Glomerular endothelial cell (primary cell): Measurements from ENCODE around the gene FKBP2. TPM values are rescaled to one million over a fixed set of nuclear protein-coding genes. Genes with fewer than 3 reads are reported as not detected.
"Not testable (repeated sequence)": the region's sequence is repeated elsewhere in the genome, so short reads cannot be mapped to it uniquely, and the experiment has no call there.

Experiments used
- DNase-seq: peaks from one replicate; pipeline ENCODE4 v3.0.0-alpha.2; 2011; ENCODE audit warnings: low read depth, low spot score; ENCODE audit errors: extremely low read depth
- total RNA-seq: library from RNA; depleted of rRNA; stranded (reverse); fragments of >200 nt; gene quantifications from 2 replicates; pipeline ENCODE4 v1.2.3, GENCODE V29; 2015

The FKBP2 gene
- total RNA-seq, 1 donor from 2014 or later: 52.8 TPM

GRCh38 chr11:64232182-64232966, 8.5 kb upstream of the FKBP2 start:
- DNase-seq: no peak

DNA sequence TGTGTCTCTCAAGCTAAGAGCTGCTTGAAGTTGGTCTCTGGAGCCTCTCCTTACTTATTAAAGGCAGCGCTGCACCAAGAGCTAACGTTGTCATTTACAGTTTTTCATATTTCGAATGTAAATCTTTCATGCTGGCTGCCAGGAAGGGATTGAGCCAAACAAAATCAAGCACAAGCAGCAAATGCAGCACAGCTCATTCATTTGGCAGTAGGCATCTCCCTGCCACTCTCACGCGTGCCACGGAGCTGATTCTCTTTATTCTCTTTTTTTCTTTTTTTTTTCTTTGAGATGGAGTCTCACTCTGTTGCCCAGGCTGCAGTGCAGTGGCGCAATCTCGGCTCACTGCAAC, 8.0 kb upstream of the FKBP2 start:
- DNase-seq: no peak

- DNase-seq: no peak
Measured at GRCh38 chr11:64233913-64234586, 6.8 kb upstream of the FKBP2 start, which contains the start of gene VEGFB. VEGFB (plus strand) TSS chr11:64234584; CDS start chr11:64234834, 250 bp downstream.

- no peak for DNase-seq
Measured at GRCh38 chr11:64234647-64235379, 6.1 kb upstream of the FKBP2 start.

GRCh38 chr11:64235437-64236161, 5.3 kb upstream of the FKBP2 start:
- DNase-seq: no peak

GRCh38 chr11:64237484-64237951, 3.4 kb upstream of the FKBP2 start:
- DNase-seq: no peak

GRCh38 chr11:64238076-64238475, 2.8 kb upstream of the FKBP2 start:
- DNase-seq: no peak

DNA sequence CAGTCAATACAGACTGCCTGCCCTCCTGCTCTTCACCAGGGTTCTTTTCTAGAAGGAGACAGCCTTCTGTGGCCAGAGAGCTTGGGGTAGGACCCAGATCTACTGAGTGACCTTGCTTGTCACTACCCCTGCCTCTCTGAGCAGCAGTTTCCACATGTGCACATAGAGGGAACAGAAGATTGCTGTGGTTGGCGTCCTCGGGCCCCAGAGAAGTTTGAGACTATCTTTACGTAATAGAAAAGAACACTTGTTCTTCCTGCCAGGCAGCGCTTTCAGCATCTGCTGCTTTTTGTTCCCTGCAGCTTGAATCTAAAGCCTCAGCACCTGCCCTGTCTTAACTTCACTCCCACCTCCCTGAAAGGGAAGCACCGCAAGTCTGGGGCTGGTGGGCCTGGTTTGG, 1.9 kb upstream of the FKBP2 start:
- no peak for DNase-seq

DNA sequence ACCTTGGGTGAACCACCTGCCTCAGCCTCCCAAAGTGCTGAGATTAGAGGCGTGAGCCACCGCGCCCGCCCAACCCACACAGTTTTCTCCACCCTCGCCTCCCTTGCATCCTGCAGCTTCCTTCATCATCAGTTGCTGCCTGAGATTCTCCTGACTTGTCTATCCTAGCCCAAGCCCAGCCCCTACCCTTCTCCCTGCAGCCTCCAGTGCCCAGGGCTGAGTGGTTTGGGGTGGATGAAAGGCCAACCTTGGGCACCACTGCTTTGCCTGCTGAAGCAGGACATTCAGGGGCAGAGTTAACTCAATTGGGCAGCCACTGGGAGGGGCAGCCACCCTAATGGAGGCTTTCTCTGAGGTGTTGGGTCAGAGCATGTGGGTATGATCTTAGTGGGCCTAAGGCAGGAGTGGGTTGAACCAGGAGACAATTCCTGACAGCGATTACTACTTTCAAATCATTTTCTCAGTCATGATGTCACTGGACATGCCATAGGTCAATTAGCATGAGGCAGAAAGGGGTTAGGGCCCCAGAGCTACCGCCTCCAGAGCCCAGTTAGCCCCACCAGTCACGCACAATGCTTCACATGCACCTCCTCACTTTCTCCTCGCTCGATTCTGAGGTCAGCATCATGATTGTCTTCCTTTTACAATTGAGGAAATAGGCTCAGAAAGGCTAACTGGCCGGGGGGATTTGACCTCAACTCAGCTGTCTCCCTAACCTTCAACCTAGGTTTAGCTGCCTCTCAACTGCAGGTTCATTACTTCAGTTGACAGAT, 1.0 kb upstream of the FKBP2 start:
- DNase-seq: no peak

- no peak for DNase-seq
Measured at GRCh38 chr11:64241241-64241490, 271 bp downstream of the FKBP2 start.

GRCh38 chr11:64241491-64242374, 838 bp downstream of the FKBP2 start:
- DNase-seq: peak; percentile 87

DNA sequence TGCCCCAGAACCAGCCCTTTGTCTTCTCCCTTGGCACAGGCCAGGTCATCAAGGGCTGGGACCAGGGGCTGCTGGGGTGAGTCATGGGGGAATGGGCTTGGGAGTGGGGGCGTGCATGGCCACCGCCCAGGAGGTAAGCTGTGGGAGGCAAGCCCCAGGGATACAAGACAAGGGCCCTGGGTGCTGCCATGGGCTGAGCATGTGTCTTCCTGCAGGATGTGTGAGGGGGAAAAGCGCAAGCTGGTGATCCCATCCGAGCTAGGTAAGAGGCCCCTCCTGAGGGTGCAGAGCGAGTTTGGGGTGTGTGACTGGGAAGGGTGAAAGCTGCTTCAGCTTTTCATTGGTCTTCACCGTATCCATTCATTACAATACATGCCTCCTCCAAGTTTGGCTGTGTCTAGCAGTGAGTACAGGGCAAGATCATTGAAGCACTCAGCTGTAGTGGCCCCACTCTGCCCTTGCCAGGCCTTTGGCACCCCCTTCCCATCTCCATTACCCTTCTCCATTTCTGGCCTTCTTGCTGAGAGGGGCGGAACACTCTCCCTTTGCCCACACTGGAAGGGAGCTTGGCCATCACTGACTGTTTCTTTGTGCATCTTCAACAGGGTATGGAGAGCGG, 2.5 kb downstream of the FKBP2 start:
- no peak for DNase-seq

DNA sequence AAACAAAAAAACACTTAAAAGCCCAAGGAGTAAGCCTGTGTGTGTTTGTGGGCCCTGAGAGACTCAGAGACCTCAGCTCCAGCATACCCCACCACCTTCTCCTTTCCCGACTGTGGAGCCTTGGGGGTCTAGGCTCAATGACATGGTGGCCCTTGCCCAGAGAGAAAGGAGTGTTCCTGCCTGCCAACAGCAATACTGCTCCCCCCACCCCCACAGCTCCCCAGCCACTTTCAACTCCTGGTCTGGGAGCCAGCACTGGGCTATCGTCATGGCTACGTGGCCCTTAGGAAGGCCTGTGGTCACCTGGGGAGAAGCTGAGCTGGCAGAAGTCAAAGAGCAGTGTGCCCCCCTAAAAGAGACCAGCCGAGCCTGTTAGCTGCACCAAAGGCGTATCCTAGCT, 3.2 kb downstream of the FKBP2 start:
- DNase-seq: no peak

- DNase-seq: no peak
Measured at GRCh38 chr11:64244966-64245365, 4.1 kb downstream of the FKBP2 start.

DNA sequence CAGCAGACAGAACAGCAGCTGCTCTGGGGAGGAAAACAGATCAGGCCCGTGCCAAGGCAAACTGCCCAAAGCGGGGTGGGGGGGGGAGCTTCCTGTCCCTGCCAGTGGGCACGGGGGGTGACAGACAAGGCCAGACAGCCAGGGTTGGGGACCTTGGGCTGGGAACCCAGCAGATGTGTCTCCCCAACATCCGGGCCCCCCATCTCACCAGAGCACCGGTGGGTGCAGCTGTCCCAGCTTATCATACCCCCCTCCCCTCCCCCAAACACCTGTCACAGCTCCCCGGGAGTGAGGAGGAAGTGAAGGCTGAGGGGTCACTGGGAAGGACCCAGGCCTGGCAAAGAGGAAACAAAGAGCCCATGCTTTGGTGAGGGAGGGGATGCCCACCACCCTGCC, 4.5 kb downstream of the FKBP2 start:
- no peak for DNase-seq

- no peak for DNase-seq
Measured at GRCh38 chr11:64245797-64246620, 5.1 kb downstream of the FKBP2 start.

GRCh38 chr11:64246621-64246870, 5.7 kb downstream of the FKBP2 start:
- not testable (repeated sequence) for DNase-seq
